Activated CD4-positive, CD25-positive, alpha-beta regulatory T cell (primary cell): ENCODE data around the gene SAFB2.

Experiments used
- DNase-seq, 4 experiments: peaks; one replicate each; lab custom pipeline; 2025; lab: John Stamatoyannopoulos, UW

SAFB2 gene

GRCh38 chr19:5542665-5543064 is 79.9 kb downstream of the SAFB2 start:
- no peak for DNase-seq

- DNase-seq = no peak
Measured at GRCh38 chr19:5541456-5541855, 81.1 kb downstream of the SAFB2 start.

GRCh38 chr19:5540208-5540607 is 82.4 kb downstream of the SAFB2 start:
- DNase-seq = no peak

- DNase-seq = no peak
Measured at GRCh38 chr19:5537870-5538269, 84.7 kb downstream of the SAFB2 start.
